Keratinocyte (primary cell): ENCODE data around the gene ARMC9. TPM values are rescaled to one million over a fixed set of nuclear protein-coding genes. Genes with fewer than 3 reads are reported as not detected.

Source experiments
- DNase-seq: peaks from one replicate; pipeline ENCODE4 v3.0.0-alpha.2; 2011; ENCODE audit warnings: low read depth, missing footprints, low spot score
- FAIRE-seq: peaks from 2 replicates; lab custom pipeline; 2011; peaks lifted over from hg19 to GRCh38; lab: Jason Lieb, UNC
- H2AFZ ChIP-seq: 2 replicates; pipeline ENCODE4 v1.6.0; 2012; ENCODE audit warnings: low read length, control low read depth, inconsistent platforms; ENCODE audit not compliant: control insufficient read depth
- H3K27ac ChIP-seq: 2 replicates; pipeline ENCODE4 v1.5.1; 2011; ENCODE audit warnings: low read length; ENCODE audit not compliant: control insufficient read depth, insufficient read depth
- H3K27me3 ChIP-seq: 3 replicates; pipeline ENCODE4 v1.6.0; 2011; ENCODE audit warnings: low read length; ENCODE audit not compliant: control insufficient read depth, insufficient read depth; ENCODE audit errors: extremely low read depth
- H3K36me3 ChIP-seq, 2 experiments: 2 replicates in 1 of 2; 3 replicates in 1 of 2; pipeline ENCODE4 v1.5.1; 2011; ENCODE audit warnings: low read length in 2 of 2, mild to moderate bottlenecking in 1 of 2; ENCODE audit not compliant: control insufficient read depth in 2 of 2, insufficient read depth in 2 of 2; ENCODE audit errors: extremely low read depth in 1 of 2
- H3K4me1 ChIP-seq: 3 replicates; pipeline ENCODE4 v1.5.1; 2011; ENCODE audit warnings: low read length; ENCODE audit not compliant: control insufficient read depth, insufficient read depth; ENCODE audit errors: extremely low read depth
- H3K4me2 ChIP-seq: 3 replicates; pipeline ENCODE4 v1.6.0; 2011; ENCODE audit warnings: low read depth, low read length; ENCODE audit not compliant: control insufficient read depth, insufficient read depth; ENCODE audit errors: extremely low read depth
- H3K4me3 ChIP-seq, 3 experiments: fragments of 200-600 bp in 1 of 3; sonication (generic) in 1 of 3; 2 replicates in 2 of 3; 3 replicates in 1 of 3; pipeline ENCODE4 v1.5.1; 2011 to 2016; ENCODE audit warnings: low read length in 3 of 3, mild to moderate bottlenecking in 3 of 3, control low read depth in 2 of 3, inconsistent platforms in 1 of 3, low read depth in 1 of 3, mixed read lengths in 1 of 3, mixed run types in 1 of 3, moderate library complexity in 1 of 3; ENCODE audit not compliant: control insufficient read depth in 2 of 3, insufficient read depth in 2 of 3; ENCODE audit errors: extremely low read depth in 1 of 3
- H3K79me2 ChIP-seq: 2 replicates; pipeline ENCODE4 v1.6.0; 2012; ENCODE audit warnings: low read length; ENCODE audit not compliant: control insufficient read depth, insufficient read depth
- H3K9ac ChIP-seq: 3 replicates; pipeline ENCODE4 v1.6.0; 2011; ENCODE audit warnings: low read length; ENCODE audit not compliant: control insufficient read depth, insufficient read depth; ENCODE audit errors: extremely low read depth
- H3K9me1 ChIP-seq: 3 replicates; pipeline ENCODE4 v1.6.0; 2011; ENCODE audit warnings: low read length; ENCODE audit not compliant: control insufficient read depth, insufficient read depth; ENCODE audit errors: extremely low read depth
- H3K9me3 ChIP-seq: 2 replicates; pipeline ENCODE4 v1.5.1; 2012; ENCODE audit warnings: low read depth, low read length; ENCODE audit not compliant: control insufficient read depth
- H4K20me1 ChIP-seq: 3 replicates; pipeline ENCODE4 v1.6.0; 2011; ENCODE audit warnings: low read length; ENCODE audit not compliant: control insufficient read depth, insufficient read depth; ENCODE audit errors: extremely low read depth
- EZH2 ChIP-seq: IDR thresholded peaks from one replicate; pipeline ENCODE4 v1.6.1; 2012; ENCODE audit warnings: inconsistent platforms, mild to moderate bottlenecking, low read length, moderate library complexity
- dilution Hi-C: fragments of 300-500 bp; cut with MboI; formaldehyde crosslinking; loops from one replicate; pipeline ENCODE4 v1.7.0; 2020; ENCODE audit warnings: low sequenced_read_pairs; ENCODE audit not compliant: extremely low pct_ligation_motif_present
- polyA plus RNA-seq, 5 experiments: library from polyadenylated mRNA; depleted of rRNA in 3 of 5; stranded (reverse) in 3 of 5; stranded (forward) in 1 of 5; unstranded in 1 of 5; fragments of >200 nt; gene quantifications; 1 replicate in 1 of 5; 2 replicates in 3 of 5; 3 replicates in 1 of 5; pipeline versions ENCODE4 v1.2.1 to v1.2.3, GENCODE V29; 2011 to 2012; ENCODE audit warnings: missing spikeins in 2 of 5, low read depth in 1 of 5, low replicate concordance in 1 of 5
- TF ChIP-seq, protein P1 (sequence below), 3 experiments: IDR thresholded peaks in 1 of 3; conservative IDR thresholded peaks in 1 of 3; optimal IDR thresholded peaks in 1 of 3; 2 replicates in 2 of 3; 3 replicates in 1 of 3; pipeline versions ENCODE3 to v1.5.1; 2011; ENCODE audit warnings: low read length in 3 of 3, mild to moderate bottlenecking in 3 of 3, moderate library complexity in 2 of 3, control low read depth in 1 of 3, inconsistent platforms in 1 of 3; ENCODE audit not compliant: insufficient read depth in 2 of 3; ENCODE audit errors: extremely low read depth in 1 of 3

ARMC9 gene
- polyA plus RNA-seq, 1 donor (not counting 4 experiments of a cell fraction or from before 2014, with no cell fraction given) = 16.2 TPM

DNA sequence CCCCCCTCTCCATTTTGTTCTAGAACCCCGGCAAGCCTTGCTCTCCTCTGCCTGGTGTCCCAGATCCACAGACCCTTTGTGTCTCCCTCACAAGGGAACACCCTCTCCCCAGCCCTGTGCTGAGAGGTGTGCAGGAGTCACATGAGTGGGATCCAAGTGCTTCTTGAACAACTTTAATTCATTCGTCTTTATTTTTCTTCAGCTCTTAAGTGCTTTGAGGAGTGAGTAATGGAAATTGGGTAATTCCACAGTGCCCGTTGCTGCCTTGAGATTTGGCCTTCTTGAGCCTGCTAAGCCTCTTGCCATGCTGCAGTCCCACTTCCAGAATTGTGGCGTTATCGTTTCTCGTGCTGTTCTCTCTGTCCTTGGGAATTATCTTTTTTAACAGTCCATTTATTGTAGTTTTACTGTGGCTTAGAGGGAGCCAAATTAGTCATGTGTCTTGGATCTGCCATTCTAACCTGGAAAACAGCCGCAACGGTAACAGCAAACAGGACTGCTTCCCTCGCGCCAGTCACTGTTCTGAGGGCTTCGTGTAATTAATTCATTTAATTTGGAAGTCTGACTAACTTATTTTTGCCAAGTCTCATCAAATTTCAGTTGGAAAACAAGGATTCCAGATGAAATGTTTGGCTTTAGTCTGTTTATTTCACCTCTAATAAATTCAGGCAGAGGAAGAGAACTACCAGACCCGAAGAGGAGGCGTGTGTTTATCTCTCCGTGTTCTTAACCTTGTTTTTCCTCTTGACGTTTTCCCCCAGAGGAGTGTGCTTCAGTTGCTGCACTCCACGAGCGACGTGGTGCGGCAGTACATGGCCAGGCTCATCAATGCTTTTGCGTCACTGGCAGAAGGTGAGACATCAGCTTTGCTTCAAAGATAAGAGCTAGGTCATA, 72.0 kb downstream of the ARMC9 start:
- H3K27me3 ChIP-seq = no peaks in the 10 kb centered on the region
- H3K27ac ChIP-seq = no peak overlapping the region
- no peaks in the 10 kb centered on the region for H3K9me1 ChIP-seq
- H3K36me3 ChIP-seq = peaks cover 3 to 7% of the 10 kb centered on the region in 2 experiments
- no peaks in the 10 kb centered on the region for H4K20me1 ChIP-seq
- no peak overlapping the region for H2AFZ ChIP-seq
- DNase-seq = no peak
- H3K4me2 ChIP-seq = no peak overlapping the region
- H3K9me3 ChIP-seq = no peaks in the 10 kb centered on the region
- H3K79me2 ChIP-seq = no peaks in the 10 kb centered on the region
- no peak for FAIRE-seq
- dilution Hi-C loops = no loop called here
- TF ChIP-seq, protein P1, sequence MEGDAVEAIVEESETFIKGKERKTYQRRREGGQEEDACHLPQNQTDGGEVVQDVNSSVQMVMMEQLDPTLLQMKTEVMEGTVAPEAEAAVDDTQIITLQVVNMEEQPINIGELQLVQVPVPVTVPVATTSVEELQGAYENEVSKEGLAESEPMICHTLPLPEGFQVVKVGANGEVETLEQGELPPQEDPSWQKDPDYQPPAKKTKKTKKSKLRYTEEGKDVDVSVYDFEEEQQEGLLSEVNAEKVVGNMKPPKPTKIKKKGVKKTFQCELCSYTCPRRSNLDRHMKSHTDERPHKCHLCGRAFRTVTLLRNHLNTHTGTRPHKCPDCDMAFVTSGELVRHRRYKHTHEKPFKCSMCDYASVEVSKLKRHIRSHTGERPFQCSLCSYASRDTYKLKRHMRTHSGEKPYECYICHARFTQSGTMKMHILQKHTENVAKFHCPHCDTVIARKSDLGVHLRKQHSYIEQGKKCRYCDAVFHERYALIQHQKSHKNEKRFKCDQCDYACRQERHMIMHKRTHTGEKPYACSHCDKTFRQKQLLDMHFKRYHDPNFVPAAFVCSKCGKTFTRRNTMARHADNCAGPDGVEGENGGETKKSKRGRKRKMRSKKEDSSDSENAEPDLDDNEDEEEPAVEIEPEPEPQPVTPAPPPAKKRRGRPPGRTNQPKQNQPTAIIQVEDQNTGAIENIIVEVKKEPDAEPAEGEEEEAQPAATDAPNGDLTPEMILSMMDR (optimal IDR thresholded peaks at IDR 0.05 in 1 of 3, IDR thresholded peaks at IDR 0.05 in 1 of 3, conservative IDR thresholded peaks at IDR 0.05 in 1 of 3; ENCODE audit: extremely low read depth in 1 of 3, insufficient read depth in 2 of 3, low read length in 3 of 3) = no peak
- no peak for TF ChIP-seq EZH2
- no peak overlapping the region for H3K9ac ChIP-seq
- no peaks in the 10 kb centered on the region for H3K4me1 ChIP-seq
- no peak overlapping the region for H3K4me3 ChIP-seq

DNA sequence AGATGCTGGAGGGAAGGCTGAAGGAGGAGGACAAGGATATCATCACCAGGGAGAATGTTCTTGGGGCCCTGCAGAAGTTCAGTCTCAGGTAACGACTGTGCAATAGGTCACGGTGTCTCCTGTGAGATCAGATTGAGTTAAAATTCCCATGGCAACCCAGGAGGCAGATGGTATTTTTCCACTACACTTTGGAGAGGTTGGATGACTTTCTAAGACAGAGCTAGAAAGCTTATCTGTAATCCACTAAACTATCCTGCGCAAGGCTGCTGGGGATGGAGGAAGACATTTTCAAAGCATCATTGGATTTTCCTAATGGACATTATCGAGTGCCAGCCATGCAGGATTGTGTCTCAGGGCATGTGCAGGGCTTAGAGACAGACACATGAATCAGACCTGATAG, 74.6 kb downstream of the ARMC9 start:
- Histone ChIP-seq H3K4me1 (peaks cover 2% of the 10 kb centered on the region), H3K36me3 (peaks cover 3 to 7% of the 10 kb centered on the region in 2 experiments), H3K4me2 (no peak overlapping the region), H3K9me3 (no peaks in the 10 kb centered on the region), H4K20me1 (no peaks in the 10 kb centered on the region), H3K27ac (no peak overlapping the region), H3K79me2 (no peaks in the 10 kb centered on the region), H2AFZ (no peak overlapping the region), H3K4me3 (no peak overlapping the region), H3K9ac (no peak overlapping the region), H3K27me3 (no peaks in the 10 kb centered on the region), H3K9me1 (no peaks in the 10 kb centered on the region)
- DNase-seq (no peak), FAIRE-seq (no peak)
- TF ChIP-seq EZH2 = no peak
- TF ChIP-seq, protein P1 (optimal IDR thresholded peaks at IDR 0.05 in 1 of 3, IDR thresholded peaks at IDR 0.05 in 1 of 3, conservative IDR thresholded peaks at IDR 0.05 in 1 of 3; ENCODE audit: extremely low read depth in 1 of 3, insufficient read depth in 2 of 3, low read length in 3 of 3) = no peak
- dilution Hi-C loops = no loop called here
